Right hindlimb (tissue), 1 donor: ENCODE results near the gene RCE1.

Experiments used
- DNase-seq: peaks from one replicate; pipeline ENCODE4 v3.0.0-alpha.2; 2018

RCE1 gene

DNA sequence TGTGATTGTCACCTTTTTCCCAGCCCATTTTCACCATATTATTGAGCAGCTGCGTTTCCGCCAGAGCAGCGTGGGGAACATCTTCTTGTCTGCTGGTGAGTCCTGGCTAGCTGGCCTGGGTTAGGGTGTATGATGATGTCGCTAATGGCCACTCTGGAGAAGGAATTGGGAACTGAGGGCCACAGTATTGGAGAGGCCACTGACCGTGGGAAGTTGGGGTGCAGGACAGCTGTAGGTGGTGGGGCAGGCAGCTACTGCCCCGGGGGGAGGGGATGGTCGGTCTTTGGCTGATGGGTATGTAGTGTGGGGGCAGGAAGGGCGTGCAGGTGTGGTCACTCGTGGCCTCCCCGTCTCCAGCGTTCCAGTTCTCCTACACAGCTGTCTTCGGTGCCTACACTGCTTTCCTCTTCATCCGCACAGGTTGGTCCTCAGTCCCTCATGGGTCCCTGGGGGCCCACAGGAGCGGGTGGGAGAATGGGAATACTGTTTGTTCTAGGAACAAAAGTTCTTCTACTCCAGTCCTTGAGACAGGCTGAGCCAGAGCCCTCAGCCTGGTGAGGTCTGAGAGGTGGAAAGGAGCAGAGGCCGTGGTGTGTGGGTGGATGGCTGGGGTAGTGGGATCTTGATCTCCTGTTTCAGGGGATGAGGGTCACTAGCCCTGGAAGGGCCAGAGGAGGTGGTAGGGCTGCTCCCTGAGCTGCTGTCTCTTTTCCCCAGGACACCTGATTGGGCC is 2.1 kb downstream of the RCE1 start:
- no peak for DNase-seq

DNA sequence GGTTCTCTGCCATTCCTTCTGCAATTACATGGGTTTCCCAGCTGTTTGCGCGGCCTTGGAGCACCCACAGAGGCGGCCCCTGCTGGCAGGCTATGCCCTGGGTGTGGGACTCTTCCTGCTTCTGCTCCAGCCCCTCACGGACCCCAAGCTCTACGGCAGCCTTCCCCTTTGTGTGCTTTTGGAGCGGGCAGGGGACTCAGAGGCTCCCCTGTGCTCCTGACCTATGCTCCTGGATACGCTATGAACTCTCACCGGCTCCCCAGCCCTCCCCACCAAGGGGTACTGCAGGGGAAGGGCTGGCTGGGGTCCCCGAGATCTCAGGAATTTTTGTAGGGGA is 2.6 kb downstream of the RCE1 start:
- DNase-seq, result no peak

DNA sequence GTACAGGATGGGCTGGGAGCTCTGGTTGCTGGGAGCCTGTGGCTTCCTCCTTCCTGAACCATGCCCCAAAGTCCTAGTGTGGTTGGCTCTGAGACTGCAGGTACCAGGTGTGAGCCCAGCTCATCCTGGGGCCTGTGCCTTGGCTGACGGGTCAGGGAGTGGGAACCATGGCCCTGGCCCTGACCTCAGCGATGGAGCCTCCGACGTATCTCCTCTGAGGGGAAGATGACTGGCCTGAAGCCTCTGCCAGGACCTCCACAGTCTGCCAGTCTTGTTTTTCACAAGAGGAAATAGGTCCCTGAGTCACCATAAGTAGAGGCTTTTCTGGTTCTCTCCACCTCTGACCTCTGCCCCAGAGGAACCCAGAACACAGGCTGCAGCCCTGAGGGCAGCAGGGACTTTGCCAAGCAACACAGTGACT is 3.4 kb downstream of the RCE1 start:
- no peak for DNase-seq

DNA sequence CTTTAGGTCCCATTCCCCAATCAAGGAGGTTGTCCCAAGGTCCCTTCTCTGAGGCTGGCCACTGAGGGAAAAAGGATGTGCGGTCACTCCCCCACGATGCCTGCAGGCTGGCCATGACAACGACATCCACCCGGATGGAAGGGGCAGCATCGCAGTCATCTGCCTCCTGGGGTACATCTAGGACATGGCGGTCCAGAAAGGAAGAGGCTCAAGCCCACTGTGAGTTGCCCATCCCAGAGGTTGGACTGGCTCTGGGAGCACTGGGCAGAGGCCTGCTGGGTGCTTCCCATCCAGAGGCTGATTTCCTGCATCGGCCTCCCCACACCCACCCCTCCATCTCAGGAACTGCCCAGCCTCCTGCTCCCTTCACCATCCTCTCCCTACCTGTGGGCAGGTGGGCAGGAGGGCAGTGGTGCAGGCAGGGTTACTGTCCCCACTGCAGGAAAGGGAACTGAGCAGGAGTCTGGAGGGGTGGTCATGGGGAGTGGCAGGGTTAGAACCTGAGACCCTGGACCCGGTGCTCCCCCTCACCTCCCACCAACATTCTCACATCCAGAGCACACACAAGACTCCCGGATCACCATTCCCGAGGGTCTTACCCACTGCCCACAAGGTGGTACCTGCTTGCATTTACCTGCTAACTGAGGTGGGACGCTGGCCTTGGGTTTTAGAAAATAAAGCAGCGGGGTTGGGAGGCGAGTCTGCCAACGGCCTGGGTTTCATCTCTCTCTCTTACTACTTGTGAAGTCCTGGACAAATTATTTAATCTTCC is 4.4 kb downstream of the RCE1 start:
- no peak for DNase-seq

DNA sequence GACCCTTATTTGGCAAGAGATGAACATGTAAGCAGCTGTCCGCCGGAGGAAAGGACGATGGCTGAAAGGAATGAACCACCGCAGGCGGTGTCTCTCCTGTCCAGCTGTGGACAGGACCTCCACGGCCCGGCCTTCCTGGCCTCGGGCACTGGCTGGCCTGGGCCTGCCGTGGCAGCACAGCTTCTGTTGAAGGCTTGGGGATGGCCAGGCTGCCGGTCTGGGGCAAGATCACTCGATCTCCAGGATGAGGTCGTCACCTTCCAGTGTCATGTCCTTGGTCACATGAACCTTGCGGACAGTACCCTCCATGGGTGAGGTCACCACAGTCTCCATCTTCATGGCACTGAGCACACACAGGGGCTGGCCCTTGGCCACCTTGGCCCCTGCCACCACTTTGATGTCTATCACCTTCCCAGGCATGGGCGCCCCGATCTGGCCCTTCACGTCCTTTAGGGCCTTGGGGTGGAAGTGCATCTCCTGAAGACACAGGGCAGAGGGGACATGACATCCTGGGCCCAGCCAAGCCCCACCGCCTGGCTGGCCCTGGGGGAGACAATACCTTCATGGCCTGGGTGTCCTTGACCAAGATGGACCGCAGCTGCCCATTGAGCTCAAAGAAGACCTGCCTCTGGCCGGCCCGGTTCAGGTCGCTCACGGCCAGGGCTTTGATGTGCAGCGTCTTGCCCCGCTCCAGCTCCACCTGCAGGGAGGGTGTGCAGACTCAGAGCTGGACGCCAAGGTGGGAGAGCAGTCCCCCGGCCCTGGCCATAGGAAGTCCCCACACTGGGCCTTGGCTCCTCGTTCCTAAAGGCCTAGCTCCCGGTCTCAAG is 5.6 kb downstream of the RCE1 start:
- DNase-seq, result no peak

DNA sequence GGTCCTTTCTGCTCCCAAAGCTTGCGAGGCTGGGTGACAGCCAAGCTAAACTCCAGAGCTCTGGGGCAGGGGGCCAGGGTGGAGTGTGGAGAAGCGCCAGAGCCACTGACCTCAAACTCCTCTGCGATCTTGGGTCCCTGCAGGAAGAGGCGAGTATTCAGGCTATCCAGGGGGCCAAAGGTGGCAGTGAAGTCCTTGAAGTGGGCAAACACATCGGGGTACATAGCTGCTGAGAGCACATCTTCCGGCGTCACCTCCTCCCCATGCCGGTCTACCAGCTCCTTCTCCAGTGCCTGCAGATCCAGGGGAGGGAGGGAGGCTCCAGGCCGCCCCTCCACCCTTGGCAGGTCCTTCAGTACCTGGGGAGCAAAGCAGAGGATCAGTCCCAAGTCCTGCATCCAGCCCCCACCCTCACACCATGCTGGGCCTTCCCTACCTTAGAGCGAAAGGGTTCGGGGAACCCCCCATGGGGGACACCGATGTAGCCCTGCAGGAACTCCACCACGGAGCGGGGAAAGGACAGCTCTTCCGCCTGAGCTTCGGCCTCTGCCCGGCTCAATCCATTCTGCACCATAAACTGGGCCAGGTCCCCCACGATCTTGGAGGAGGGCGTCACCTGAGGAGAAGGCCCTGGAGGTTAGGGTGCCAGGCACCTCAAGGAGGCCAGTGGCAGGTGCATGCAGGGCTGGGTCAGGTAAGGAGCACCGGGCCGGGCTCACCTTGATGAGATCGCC is 6.4 kb downstream of the RCE1 start:
- no peak for DNase-seq

DNA sequence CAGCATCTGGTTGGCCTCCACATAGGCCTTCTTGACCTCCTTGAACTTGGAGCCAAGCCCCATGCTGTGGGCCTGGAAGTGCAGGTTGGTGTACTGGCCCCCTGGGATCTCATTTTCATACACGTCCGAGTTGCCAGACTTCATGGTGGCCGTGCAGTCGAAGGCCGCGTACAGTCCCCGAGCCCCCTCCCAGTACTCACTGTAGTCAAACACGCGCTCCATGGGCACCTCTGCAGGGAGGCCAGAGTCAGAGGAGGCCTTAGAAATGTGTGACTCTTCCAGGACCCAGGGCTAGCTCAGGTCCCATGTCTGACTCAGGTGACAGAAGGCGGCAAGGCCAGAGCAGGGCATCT is 7.0 kb downstream of the RCE1 start:
- DNase-seq, result no peak

DNA sequence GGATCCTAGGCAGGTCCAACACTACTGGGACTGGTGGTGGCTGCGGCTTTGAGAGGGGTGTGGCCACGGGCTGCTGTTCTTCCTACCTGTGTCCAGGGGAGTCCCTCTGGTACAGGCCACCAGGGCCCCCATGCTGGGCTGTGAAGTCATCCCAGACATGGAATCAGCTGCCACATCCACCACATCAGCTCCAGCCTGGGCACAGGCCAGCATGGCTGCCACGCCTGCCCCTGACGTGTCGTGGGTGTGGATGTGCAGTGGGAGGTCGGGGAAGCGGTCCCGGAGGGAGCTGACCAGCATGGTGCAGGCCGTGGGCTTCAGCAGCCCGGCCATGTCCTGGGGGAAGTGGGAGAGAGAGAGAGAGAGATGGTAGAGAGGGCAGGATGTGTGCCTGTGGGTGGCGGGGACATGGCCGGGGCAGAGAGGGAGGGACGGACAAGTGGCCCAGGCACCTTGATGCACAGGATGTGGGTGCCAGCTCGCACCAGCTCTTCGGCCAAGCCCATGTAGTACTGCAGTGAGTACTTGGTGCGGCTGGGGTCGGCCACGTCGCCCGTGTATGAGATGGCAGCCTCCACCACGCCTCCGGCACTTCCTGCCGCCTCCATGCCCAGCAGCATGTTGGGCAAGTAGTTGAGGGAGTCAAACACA is 7.5 kb downstream of the RCE1 start:
- peak; percentile 24 for DNase-seq

DNA sequence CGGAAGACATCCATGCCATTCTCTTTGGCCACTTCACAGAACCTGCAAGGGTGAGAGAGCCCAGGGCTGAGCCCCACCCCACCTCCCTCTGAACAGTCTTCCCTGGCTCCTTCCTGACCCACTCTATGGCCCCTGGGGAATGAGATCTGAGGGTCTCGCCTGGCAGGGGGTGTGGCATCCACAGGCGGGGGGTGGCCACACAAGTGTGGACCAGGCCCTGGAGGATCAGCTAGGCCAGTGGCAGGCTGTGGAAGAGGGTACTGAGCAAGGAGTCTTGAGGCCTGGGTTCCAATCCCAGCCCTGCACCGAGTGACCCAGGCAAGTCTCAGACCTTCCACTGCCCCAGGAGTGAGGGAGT is 8.0 kb downstream of the RCE1 start:
- no peak for DNase-seq

DNA sequence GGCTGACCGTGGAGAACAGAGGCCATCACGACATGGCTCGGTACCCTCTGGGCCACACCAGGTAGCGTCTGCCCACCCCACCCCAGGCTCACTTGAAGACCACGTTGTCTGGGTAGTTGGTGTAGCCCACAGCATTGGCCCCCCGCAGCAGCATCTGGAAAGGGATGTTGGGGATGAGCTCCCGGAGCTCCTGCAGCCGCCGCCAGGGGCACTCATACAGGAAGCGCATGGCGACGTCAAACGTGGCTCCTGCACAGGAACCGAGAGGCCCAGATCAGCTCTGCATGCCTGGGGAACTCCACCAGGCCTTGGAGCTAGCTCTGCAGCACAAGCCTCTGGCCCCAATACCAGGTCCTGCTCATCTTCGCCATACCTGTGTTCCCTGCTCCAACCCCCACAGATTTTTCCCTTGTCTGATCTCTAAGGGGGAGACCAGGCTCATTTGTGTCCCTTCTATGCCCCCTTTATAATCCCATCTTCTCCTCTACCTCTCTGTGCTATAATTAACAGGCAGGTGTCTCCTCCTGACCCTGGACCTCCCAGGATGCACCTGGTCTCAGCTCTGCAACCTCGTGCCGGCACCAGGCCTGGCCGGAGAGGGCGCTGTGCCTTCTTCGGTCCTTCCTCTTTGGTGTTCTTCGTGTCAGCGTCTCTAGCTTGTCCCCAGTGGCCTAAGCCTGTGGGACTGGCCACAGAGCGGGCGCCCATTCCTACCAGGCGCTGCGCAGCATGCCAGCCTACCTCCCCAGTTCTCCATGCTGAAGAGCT is 8.6 kb downstream of the RCE1 start:
- DNase-seq, result peak; percentile 23

DNA sequence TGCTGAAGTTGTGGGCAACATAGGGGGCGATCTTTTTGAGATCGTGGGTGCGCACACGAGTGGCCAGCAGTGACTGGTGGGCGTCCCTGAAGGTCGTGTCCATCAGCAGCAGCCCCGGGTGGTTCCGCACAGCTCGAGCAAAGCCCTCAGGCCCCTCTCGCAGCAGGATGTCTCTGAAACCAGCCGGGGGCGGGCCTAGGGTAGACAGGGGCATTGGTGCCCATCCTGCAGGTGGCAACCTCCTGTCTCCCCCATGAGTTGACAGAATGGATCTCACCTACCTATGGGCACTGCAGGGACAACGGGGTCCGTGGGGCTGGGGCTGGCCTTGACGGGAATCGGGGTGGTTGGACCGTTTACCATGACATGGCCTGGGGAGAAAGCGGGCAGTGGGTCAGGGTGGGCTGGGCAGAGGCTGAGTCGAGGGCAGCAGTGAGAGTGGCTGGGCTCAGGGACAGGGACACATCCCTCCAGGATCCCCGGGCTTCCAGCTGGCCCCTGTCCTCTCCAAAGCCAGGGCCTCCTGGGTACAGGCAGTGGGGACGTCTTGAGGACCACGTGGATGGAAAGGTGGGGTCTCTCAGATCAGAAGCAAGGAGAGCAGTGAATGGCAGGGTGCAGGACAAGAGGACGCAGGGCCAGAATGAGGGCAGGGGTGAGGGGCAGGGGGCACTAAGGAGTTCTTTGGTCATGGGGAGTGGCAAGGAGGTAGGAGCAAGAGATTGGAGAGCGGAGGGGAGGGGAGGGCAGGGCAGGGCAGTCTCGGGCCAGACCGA is 9.4 kb downstream of the RCE1 start:
- no peak for DNase-seq

DNA sequence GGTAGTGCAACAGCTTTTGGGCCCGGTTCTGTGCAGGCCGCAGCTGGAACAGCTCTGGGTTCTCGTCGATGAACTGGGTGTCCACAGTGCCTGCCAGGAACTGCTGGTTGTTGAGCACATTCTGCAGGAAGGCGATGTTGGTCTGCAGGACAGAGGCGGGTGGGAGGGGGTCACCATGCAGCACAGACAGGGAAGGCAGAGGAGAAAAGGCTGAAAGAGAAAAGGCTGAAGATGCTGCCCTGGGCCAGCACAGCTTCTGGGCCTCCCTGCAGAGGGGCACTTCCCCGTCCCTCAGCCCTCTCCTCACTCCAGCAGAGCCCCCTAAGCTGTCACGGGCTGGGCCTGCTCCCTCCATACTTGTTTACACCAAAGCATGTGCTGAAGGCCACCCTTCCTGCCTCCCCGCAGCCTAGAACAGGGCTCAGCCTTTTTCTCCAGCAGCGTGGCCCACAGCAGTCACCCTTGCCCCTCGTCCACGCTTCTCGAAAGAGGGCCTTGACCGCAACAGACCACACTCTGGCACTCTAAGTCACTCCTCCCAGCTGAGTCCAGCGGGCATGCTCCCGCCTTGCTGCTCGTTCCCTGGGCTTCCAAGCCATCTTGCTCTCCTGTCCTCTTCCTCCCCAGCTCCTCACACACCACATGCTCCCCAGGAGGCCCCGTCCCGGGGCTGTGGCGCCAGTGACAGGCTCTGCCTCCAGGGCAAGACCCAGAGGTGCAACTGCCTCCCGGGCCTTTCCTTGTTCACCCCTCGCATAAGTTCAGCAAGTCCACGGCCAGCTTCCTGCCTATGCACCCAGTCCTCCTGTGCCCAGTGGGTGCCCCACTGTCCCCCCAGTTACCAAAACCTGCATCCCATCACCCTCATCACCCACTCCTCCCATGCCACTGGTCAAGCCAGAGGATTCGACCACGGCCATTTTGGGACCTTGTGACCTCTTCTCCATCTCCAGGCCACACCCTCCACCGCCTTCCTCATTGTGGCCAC is 10.3 kb downstream of the RCE1 start:
- DNase-seq, result no peak

DNA sequence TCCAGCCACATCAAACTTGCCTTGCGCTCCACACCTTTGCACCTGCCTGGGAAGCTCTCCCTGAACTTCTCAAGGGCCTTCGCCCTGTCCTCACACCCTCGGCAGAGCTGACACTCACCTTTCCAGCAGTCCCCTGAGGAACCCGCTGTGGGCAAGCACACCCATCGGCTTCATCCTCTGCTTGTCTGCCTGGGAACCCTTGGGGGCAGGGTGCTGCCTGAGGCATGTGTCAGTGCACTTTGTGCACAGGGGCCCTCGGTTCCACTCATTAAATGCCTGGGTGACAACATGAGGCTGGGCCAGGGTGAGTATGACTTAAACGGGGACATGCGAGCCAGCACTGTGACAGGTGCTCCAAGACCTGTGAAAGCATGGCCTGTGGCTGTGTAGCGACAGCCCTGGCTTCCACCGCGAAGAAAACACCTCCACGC is 11.0 kb downstream of the RCE1 start:
- no peak for DNase-seq

DNA sequence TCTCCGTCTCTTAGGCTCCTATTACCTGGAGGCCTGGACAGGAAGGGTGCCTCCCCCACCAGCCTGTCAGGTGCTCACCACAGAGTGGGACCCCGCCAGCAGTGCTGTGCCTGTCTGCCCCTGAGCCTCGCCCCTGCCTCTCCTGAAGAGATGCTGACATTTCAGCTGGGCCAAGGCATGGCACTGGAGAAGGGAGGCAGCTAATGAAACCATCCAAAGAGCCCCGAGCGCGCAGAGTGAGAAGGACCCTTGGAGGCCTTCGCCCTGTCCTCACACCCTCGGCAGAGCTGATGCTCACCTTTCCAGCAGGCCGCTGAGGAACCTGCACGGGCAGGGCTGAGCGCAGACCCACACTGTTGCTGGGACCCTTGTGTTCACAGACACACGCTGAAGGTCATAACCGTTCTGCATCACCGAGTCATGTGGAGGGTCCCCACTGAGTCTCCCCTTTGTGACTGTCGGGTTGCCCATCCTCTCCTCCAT is 11.5 kb downstream of the RCE1 start:
- peak; percentile 9 for DNase-seq

DNA sequence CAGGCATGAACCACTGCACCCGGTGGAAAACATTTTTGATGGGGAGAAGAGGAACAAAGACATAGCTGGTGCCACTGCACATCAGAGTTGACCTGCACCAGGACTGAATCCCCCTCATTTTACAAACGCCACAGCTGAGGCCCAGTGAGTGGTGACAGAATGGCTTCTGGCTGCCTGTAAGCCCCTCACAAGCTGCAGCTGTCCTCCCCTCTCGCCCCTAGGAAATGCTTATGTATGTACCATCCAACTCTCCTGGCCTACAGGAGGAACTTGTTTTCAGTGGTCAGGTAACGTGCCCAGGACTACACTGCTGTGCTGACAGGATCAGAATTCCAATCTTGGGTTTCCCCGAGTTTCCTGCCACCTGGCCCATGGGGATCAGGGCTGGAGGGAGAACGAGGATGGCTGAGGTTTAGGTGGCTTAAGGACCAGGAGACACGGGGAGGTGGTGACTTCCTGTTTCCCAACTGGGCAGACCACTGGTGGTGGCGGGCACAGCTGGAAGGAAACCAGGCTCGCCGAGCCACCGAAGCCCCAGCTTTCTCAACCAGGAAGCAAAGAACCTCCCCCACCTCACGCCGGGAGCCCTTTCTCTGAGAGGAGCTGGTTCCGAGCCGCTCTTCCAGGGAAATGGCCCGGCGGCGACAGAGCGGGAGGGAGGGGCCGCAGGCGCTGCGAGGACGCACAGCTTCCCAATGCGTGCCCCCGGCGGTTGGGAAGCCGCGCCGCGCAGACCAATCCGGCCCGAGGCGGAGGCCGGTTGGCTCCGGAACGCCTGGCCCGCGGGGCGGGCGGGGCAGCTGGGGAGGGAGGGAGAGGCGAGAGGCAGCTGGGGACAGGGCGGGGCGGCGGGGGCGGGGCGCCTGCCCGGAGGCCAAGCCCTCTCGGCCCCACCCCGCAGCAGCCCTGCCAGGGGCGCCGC is 12.6 kb downstream of the RCE1 start:
- peak; percentile 96 for DNase-seq

DNA sequence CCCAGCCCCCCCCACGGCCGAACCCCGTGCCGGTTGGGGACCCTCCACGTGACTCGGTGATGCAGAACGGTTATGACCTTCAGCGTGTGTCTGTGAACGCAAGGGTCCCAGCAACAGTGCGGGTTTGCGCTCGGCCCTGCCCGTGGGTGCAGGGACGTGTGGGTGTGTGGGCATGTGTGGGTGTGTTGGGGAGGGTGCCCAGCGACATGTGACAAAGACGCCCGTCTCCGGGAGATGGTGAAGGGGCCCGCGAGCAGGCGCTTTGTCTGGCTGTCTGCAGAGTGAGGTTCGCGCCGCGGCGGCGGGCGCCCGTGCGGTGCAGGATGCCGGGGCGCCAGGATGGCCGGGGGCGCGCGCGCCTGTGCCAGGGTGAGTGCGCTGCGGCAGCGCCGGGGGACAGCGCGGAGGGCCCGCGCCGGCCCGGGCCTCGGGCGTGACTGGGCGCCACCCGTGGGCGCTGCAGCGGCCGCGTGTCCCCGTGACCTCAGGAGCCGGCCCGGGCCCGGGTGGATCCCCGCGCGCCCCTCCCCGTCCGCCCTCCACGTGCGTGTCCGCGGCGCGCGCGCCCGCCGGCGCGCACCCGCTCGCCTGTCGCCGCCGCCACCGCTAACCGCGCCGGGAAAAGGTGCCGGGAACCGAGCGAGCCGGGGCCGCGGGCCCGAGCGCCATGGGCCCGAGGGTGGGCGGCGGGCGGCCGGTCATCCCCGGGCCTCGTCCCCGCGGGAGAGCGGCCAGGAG is 13.4 kb downstream of the RCE1 start, which contains the start of gene LRFN4:
LRFN4 (plus strand) TSS at position 569 of the 738 bp plus-strand sequence. CDS start 681 bp downstream, outside the sequence.
- no peak for DNase-seq

DNA sequence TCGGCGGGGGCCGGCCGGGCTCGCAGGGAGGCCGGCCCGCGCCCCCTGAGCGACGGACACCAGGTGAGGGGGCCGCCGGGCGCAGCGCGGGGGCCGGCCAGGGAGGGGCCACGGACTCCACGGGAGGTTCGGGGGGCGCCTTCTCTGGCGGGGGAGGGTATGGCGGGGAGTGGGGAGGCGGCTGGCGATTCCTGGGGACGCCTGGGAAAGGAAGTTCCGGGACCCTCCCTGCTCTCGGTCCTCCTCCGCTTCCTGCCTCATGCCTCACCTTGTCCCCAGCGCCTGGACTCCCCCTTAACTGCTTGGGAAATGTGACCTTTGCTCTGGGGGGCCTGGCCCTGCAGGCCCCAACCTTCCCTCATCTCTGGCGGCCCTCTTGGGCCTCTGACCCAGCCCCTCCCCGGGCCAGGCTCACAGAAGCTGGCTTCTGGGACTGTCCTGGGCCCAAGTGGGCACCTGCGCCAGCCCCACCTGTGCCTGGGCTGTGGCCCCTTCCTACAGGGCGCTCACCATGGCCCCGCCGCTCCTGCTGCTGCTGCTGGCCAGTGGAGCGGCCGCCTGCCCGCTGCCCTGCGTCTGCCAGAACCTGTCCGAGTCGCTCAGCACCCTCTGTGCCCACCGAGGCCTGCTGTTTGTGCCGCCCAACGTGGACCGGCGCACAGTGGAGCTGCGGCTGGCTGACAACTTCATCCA is 14.1 kb downstream of the RCE1 start:
- DNase-seq, result no peak
